GM10248 (cell line): Measurements from ENCODE around the gene OR5A2.
"Not testable (repeated sequence)": the region's sequence is repeated elsewhere in the genome, so short reads cannot be mapped to it uniquely, and the experiment has no call there.

Experiments
- CTCF ChIA-PET: fragments of 300-600 bp; sonication (Branson Sonifier 250); formaldehyde crosslinking; extraction: SDS; loops from one replicate; lab custom pipeline; 2021; ENCODE audit warnings: antibody characterized with exemption; lab: Yijun Ruan, JAX
- POLR2A ChIA-PET: fragments of 350-650 bp; sonication (Branson Sonifier 250); formaldehyde crosslinking; extraction: SDS; loops from one replicate; lab custom pipeline; 2020; ENCODE audit warnings: antibody characterized with exemption; lab: Yijun Ruan, JAX
- DNase-seq: peaks from one replicate; pipeline ENCODE4 v3.0.0; 2012; ENCODE audit errors: extremely low spot score
- CTCF ChIP-seq: IDR thresholded peaks from 2 replicates; pipeline ENCODE4 v1.5.1; 2012; ENCODE audit warnings: mild to moderate bottlenecking, low read depth; ENCODE audit errors: extremely low read depth, missing control alignments, control extremely low read depth

The OR5A2 gene

GRCh38 chr11:59401262-59401552 lies 25.0 kb downstream of the OR5A2 start:
- DNase-seq = no peak
- CTCF ChIA-PET = interaction anchor here (1.2 to 1.5 kb wide), 3 partner anchors 8 to 230 kb away, joined by 3 to 5 read pairs (median 3); partner anchors contain the start of gene DTX4
- TF ChIP-seq CTCF = no peak
- POLR2A ChIA-PET = no interaction called here

GRCh38 chr11:59400461-59401261 lies 25.6 kb downstream of the OR5A2 start:
- no peak for DNase-seq
- ChIA-PET POLR2A (no interaction called here), CTCF (interaction anchor here (0.8 to 1.5 kb wide), 4 partner anchors 9 to 229 kb away, joined by 3 to 5 read pairs (median 3); partner anchors contain the start of gene DTX4)
- no peak for TF ChIP-seq CTCF

GRCh38 chr11:59394186-59394585 lies 32.0 kb downstream of the OR5A2 start:
- ChIA-PET POLR2A (no interaction called here), CTCF (no interaction called here)
- no peak for DNase-seq
- no peak for TF ChIP-seq CTCF

- POLR2A ChIA-PET = no interaction called here
- TF ChIP-seq CTCF = no peak
- CTCF ChIA-PET = no interaction called here
- peak; percentile 15 for DNase-seq
These were observed 45.8 kb downstream of the OR5A2 start for GRCh38 chr11:59380263-59381059.

GRCh38 chr11:59372324-59372723 lies 53.9 kb downstream of the OR5A2 start:
- POLR2A ChIA-PET, DNase-seq: not testable (repeated sequence)
- CTCF ChIA-PET = interaction anchor here (1.1 kb wide), 1 partner anchor 59 kb away, joined by 5 read pairs; no protein-coding TSS in a partner anchor

GRCh38 chr11:59368238-59369022 lies 57.8 kb downstream of the OR5A2 start:
- DNase-seq = no peak
- ChIA-PET CTCF (interaction anchor here (1.2 to 1.7 kb wide), 2 partner anchors 9 to 61 kb away, joined by 3 read pairs; partner anchors contain the start of gene OR5AN1), POLR2A (no interaction called here)
- TF ChIP-seq CTCF = no peak
